T-helper 2 cell (primary cell): Measurements from ENCODE around the gene CACNA2D3.

ENCODE experiments used
- DNase-seq, 5 experiments: peaks; one replicate each; pipeline versions ENCODE4 v3.0.0 to v3.0.0-alpha.2; 2012 to 2022

CACNA2D3 gene

DNA sequence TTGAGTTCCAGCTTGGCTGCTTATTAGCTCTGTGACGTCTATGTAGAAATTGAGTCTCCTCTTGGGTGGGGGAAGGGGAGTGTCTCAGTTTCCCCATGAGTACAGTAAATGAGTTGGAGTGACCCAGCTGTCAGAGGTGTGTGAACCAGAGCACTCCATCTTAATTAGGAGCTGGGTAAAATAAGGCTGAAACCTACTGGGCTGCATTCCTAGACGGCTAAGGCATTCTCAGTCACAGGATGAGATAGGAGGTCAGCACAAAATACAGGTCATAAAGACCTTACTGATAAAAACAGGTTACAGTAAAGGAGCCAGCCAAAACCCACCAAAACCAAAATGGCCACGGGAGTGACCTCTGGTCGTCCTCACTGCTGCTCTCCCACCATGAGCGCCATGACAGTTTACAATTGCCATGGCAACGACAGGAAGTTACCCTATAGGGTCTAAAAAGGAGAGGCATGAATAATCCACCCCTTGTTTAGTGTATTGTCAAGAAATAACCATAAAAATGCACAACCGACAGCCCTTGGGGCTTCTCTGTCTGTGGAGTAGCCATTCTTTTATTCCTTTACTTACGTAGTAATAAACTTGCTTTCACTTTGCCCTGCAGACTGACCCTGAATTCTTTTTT lies 222.4 kb downstream of the CACNA2D3 start:
- no peak for DNase-seq

GRCh38 chr3:54345847-54346375 lies 223.6 kb downstream of the CACNA2D3 start:
- no peak for DNase-seq

GRCh38 chr3:54347060-54347459 lies 224.7 kb downstream of the CACNA2D3 start:
- DNase-seq: no peak

DNA sequence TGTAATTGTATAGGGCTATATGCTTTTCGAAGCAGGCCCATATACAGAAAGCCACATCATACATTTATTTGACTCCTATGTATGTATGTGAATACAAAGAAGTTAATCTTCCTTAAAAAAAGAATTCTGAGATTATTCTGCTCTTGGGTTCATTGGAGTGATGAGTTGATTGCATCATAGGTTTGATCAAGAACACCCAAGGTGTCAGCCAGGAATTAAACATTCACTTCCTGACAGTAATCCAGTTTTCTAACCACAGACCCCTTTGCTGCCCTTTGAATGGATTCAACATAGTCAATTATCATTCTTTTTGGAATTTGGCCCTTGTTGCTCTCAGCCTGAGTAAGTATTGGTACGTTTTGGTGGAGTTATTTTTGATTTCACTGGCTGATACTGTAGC lies 225.6 kb downstream of the CACNA2D3 start:
- no peak for DNase-seq

GRCh38 chr3:54349231-54349652 lies 226.9 kb downstream of the CACNA2D3 start:
- no peak for DNase-seq

DNA sequence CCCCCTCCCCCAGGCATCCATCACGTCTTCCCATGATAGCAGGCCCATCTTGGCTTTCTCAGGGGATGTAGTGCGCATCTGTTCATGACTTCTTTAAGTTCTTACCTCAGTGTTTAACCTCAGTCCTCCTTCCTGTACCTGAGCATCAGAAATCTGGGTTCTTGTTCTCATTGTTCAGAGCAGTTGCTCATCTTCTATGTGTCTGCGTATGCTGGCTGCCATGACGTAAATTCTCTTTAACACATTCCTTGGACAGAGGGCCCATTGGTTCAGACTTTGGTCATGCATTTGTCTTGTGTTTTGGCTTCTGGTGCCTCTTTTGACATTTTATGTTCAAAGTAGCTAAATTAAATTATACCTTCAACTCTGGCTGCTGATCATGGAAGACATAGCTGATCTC lies 227.3 kb downstream of the CACNA2D3 start:
- no peak for DNase-seq

DNA sequence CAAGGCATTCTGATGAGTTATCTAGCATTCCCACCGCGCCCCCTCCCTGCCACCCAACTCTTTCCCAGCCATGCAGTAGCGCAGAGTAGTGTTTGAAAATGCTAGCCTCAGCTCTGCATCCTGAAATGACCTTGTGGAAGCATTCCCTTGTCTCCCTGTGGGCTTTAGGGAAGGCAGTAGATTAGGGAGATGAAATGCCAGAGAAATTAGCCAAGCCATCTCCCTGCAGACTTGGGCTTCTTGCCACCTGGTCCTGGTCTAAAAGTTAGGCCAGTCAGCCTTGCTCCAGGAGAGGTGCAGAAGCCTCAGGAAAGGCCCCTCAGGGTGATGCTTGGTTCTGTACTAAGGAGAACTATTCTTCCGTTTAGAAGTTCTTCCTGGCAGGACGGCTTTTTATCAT lies 231.2 kb downstream of the CACNA2D3 start:
- DNase-seq: no peak

- no peak for DNase-seq
These were observed 231.6 kb downstream of the CACNA2D3 start for GRCh38 chr3:54353946-54354345.

DNA sequence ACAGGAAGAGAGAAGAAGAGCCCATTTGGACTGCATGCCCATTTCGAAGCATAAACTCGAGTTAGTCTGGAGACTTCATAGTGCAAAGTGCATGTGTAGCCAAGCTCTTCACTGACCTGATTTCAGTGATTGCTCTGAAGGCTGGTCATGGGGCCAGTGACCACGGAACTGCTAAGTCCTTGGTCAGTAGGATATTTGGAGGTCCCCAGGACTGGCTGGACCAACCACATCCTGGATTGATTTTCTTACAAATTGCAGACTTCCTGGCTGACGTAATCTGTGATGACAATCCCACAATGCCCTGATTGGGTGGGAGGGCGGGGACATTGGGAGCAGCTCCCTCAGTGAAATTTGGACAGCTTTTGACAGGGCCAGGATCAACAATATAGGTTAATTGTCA lies 233.4 kb downstream of the CACNA2D3 start:
- no peak for DNase-seq

DNA sequence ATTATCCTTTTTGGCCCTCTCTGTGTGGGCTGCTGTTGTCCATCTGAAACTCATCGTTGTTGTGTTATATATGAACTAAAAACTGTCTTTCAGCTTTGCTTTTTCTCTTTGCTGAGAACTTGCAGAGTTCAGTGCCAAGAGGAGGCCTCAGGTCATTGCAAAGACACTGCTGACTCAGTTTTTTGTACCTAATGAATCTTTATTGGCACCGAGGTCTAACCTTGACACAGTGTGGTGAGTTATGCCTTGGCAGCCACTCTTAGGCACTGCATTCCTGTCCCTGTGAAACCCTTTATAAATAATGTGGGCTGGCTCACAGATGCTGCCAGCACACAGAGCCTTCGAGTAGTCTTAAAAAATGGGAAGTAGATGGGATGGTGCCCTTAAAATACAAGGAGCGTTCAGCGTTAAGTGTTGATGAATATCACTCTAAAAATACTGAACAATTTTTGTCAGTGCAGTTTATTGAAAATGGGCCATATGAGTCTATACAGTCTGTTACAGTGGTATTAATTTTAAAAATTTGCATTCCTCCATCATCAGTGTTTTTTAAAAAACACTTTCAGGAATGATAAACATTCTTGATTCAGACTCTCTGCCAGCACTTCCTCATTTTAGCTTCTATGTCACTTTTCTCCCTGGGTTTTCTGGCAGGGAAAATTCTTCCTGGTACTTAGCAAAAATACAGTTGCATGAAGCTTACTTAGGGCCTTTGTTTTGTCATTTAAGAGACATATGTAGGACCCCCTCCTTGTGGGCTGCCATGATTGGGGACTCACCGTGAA lies 234.1 kb downstream of the CACNA2D3 start:
- no peak for DNase-seq

GRCh38 chr3:54357301-54357700 lies 234.9 kb downstream of the CACNA2D3 start:
- no peak for DNase-seq

GRCh38 chr3:54358316-54358715 lies 236.0 kb downstream of the CACNA2D3 start:
- DNase-seq: no peak

DNA sequence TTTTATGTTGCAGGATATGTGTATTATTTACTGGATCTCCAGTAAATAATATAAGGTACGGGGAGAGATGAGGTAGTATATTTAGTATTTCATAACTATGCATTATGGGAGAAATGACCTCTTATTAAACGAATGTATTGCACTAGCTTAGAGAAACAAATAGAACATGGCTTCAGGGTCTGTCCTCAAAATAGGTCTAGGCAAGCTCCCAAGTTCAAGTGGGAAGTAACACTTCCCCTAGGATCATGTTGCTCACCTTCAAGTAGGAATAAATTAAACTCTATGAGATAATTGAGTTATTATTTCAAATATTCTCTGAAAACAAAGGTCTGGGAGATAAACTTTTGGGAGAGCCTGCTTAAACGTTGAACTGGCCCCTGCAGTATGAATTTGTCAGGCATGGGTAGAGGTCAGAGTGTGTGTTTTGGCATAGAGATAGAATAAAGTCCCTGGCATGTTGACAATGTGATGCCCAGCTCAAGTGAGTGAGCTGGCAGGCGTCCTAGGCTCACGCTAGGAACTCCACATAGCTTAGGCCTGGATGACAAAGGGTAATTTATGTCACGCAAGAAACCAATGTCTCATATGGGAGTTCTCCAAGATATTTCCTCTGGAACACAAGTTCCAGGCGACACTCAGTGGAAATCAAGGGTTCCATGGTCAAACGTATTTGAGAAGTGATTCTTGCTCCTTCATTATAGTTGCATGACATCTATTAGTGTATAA lies 236.8 kb downstream of the CACNA2D3 start:
- no peak for DNase-seq

GRCh38 chr3:54360320-54360719 lies 238.0 kb downstream of the CACNA2D3 start:
- DNase-seq: no peak

DNA sequence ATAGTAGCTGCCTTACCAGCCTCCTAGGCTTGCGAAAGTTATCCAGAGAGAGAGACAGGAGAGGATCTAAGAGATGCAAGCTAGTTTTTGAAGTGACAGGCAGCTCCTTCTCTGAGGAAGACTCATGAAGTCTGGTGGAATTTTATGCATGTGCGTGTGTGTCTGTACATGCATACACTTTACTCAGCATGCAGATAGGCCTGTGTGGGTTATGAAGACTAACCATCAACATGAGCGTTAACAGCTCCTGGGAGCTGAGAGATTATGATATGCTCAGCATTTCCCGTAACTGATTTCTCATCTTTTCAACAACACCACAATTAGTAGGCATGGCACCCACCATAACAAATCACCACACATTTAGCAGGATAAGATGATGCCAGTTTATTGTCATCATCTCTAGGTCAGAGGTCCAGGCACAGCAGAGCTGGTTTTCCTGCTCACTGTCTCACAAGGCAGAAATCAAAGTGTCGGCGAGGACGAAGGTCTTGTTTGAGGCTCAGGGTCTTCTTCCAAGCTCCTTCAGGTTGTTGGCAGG lies 239.5 kb downstream of the CACNA2D3 start:
- DNase-seq: no peak

DNA sequence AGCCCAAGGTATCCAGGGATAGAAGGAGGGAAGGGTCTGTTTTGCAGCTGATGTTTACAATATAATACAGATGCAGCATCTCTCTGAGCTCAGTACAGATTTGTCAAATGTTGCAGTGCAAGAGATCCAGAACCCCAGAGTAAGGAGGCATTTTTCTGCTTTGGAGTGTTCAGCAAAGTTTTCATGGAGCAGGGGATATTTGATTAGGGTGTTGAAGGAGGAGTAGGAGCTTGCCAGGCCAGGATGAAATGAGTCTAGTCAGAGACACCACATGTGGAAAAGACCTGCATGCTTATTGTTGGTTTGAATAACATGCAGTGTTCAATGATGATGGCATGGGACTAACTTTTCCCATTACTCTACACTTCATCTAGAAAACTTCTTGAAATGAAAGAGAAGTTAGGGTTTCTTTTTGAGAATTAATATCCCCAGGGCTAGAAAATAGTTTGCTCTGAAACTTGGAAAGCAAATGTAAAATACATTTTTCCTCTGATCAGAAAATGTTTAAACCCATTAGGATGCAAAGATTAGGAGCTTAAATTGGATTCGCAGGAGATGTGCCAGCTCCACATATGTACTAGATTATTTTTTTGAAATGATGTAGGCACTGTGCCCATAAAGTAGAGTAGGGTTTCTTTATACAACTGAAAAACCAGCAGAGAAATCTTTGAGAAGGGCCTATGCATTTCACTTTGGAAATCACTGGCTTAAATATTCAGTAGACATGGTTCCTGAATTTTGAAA lies 243.8 kb downstream of the CACNA2D3 start:
- no peak for DNase-seq

DNA sequence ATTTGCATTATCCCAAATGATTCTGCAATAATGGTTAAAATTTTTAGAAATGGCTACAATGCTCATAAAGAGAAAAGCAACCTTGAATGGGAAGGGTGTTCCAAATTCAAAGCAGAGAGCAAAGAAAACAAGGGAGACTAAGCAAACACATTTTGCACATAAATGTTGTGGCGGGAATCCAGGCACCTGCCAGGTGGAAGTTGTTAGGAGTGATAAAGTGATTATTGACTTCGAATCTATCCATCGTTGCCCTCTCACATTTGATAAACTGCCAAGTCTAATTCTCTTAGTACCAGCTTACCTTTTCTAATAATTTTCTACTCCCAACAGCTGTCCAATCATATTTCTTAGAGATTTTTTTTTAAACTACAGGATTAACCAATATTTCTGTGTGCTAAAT lies 244.5 kb downstream of the CACNA2D3 start:
- no peak for DNase-seq

DNA sequence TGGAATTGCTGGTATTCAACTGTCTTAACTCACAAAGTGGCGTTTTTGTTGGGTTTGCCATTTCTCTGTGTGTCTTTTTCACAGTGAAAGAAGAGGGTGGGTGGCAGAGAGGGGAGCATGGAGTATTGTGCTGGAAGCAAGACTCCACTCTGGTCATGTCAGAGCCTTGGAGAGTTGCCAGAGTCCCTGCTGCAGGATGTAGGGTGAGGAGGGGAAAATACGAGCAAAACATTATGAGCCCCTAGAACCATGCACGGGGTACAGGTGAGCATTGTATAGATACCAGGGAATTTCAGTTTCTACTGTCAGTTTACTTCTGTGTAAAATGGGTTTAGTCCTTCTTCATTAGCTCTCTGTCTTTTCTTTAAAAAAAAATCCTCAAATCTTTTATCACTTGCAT lies 249.9 kb downstream of the CACNA2D3 start:
- DNase-seq: no peak

GRCh38 chr3:54374214-54374852 lies 252.0 kb downstream of the CACNA2D3 start:
- peak in 1 of 5 experiments; percentile 20 for DNase-seq

DNA sequence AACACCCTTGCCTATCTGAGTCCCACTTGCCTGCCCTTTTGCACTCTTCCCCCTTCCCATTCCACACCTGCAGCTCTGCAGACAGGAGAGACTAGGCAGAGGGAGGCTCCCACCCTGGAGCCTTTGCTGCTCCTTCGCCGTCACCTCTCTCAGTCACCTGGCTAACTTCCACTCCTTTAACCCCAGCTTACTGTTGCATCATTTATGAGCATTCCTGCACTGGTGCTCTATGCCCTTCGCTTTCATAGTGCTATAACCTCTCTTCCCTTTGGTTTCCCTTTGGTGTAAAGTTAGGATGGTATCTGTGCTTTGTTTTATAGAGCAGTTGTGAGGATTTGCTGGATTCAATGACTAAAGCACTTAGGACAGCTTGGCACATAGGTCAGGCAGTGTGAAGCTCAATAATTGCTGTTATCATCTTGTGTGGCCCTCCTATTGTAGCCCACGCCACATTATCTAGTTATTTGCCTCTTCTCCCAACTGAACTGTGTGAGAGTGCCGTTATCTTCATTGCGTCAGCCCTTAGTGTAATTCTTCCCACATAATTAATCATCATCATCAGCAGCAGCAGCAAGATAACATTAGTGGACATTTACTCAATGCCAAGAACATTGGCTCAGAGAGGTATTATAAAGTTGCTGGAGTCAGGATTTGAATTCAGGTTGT lies 253.9 kb downstream of the CACNA2D3 start:
- DNase-seq: no peak

GRCh38 chr3:54376939-54377578 lies 254.7 kb downstream of the CACNA2D3 start:
- no peak for DNase-seq
